HEK293T (cell line): Measurements from ENCODE around the gene INPP5D.

ENCODE experiments used
- ARNT ChIP-seq: fragments of 450-650 bp; IDR thresholded peaks from 2 replicates; pipeline ENCODE4 v1.6.1; 2017; ENCODE audit warnings: mild to moderate bottlenecking
- ELF4 ChIP-seq: fragments of 450-650 bp; IDR thresholded peaks from 2 replicates; pipeline ENCODE4 v1.6.1; 2017; ENCODE audit warnings: antibody characterized with exemption
- SUZ12 ChIP-seq: fragments of 450-650 bp; IDR thresholded peaks from 2 replicates; pipeline ENCODE4 v1.6.1; 2016; ENCODE audit warnings: mild to moderate bottlenecking

GRCh38 chr2:233087713-233088112 is 27.6 kb downstream of the INPP5D start:
- no peak for TF ChIP-seq SUZ12
- TF ChIP-seq ARNT = no peak
- no peak for TF ChIP-seq ELF4
